ENCODE data around the gene FIGNL2.

The FIGNL2 gene, protein sequence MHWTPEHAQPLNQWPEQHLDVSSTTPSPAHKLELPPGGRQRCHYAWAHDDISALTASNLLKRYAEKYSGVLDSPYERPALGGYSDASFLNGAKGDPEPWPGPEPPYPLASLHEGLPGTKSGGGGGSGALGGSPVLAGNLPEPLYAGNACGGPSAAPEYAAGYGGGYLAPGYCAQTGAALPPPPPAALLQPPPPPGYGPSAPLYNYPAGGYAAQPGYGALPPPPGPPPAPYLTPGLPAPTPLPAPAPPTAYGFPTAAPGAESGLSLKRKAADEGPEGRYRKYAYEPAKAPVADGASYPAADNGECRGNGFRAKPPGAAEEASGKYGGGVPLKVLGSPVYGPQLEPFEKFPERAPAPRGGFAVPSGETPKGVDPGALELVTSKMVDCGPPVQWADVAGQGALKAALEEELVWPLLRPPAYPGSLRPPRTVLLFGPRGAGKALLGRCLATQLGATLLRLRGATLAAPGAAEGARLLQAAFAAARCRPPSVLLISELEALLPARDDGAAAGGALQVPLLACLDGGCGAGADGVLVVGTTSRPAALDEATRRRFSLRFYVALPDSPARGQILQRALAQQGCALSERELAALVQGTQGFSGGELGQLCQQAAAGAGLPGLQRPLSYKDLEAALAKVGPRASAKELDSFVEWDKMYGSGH

DNA sequence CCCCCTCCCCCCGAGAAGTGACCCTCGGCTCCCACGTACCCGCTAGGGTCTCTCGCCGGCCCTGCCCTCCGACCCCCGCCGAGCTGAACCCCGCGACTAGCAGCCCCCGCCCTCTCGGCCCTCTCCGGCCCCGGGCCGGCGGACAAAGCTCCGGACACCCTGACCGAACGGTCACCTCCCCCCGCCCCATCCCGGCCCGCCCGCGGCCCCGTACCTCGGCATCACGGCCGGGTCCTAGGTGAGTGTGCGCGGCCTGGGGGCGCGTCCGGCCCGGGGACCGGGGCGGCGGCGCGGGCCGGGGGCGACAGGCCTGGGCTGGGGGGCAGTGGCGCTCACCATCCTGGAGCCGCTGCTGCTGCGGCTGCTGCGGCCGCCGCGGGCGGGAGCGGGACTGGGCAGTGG lies at the start of gene FIGNL2:
TSS of gene FIGNL2 (minus strand) at position 393 of the 402 bp plus-strand sequence. CDS start 26,305 bp downstream, outside the sequence.
- H3K9ac ChIP-seq (ENCODE audit: low read length): no peak within 1 kb of the TSS
- H3K27me3 ChIP-seq (ENCODE audit: control insufficient read depth, insufficient read depth, low read length): peaks cover 62% of the 10 kb centered on the region
- no peaks in the 10 kb centered on the region for H3K9me3 ChIP-seq (ENCODE audit: control insufficient read depth, low read length)
- H3K4me3 ChIP-seq (ENCODE audit: low read length): no peak within 1 kb of the TSS
- H3K36me3 ChIP-seq (ENCODE audit: control insufficient read depth, insufficient read depth, low read length): no peaks in the 10 kb centered on the region
- peaks cover 21% of the 10 kb centered on the region for H3K4me1 ChIP-seq (ENCODE audit: control insufficient read depth, insufficient read depth, low read length)

DNA sequence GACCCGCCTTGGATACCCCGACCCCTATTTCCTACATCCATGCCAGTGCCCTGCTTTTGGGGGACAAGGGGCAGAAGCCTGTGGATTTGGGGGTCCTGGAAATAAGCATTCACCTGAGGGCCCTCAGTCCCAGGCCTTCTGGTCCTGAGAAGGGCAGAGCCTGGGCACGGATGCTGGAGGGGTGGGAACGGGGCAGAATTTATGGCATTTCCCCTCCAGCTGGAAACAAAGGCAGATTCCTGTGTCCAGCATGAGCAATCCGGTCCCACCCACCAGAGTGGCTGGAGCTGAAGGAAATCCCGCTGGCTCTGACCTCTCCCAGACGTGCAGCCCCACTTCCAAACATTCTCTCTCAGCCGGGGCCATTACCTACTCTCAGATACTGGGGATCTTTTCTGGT lies 48.7 kb upstream of the FIGNL2 start:
- Histone ChIP-seq H3K9me3 (ENCODE audit: control insufficient read depth, low read length) (no peaks in the 10 kb centered on the region), H3K4me1 (ENCODE audit: control insufficient read depth, insufficient read depth, low read length) (peaks cover 8% of the 10 kb centered on the region), H3K36me3 (ENCODE audit: control insufficient read depth, insufficient read depth, low read length) (no peaks in the 10 kb centered on the region), H3K4me3 (ENCODE audit: low read length) (no peak overlapping the region), H3K9ac (ENCODE audit: low read length) (no peak overlapping the region), H3K27me3 (ENCODE audit: control insufficient read depth, insufficient read depth, low read length) (no peaks in the 10 kb centered on the region)

DNA sequence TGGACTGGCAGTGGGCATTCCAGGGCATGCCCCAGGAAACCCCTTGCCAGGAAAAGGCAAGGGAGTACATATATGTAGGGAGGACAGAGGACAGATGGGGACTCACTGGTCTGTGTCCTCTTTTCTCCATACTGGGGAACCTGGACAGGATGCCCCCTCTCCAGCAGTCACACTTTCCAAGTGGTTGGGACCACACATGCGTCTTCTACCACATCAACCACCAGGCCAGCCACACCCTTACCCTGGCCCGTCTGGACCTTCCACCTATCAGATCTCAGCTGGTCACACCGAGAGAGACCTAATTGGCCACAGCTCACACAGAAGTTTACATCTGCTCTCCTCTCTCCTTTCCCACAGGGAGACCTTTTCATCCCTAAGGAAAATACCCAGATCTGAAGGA lies 47.7 kb upstream of the FIGNL2 start:
- Histone ChIP-seq H3K4me3 (ENCODE audit: low read length) (no peak overlapping the region), H3K27me3 (ENCODE audit: control insufficient read depth, insufficient read depth, low read length) (no peaks in the 10 kb centered on the region), H3K36me3 (ENCODE audit: control insufficient read depth, insufficient read depth, low read length) (no peaks in the 10 kb centered on the region)

DNA sequence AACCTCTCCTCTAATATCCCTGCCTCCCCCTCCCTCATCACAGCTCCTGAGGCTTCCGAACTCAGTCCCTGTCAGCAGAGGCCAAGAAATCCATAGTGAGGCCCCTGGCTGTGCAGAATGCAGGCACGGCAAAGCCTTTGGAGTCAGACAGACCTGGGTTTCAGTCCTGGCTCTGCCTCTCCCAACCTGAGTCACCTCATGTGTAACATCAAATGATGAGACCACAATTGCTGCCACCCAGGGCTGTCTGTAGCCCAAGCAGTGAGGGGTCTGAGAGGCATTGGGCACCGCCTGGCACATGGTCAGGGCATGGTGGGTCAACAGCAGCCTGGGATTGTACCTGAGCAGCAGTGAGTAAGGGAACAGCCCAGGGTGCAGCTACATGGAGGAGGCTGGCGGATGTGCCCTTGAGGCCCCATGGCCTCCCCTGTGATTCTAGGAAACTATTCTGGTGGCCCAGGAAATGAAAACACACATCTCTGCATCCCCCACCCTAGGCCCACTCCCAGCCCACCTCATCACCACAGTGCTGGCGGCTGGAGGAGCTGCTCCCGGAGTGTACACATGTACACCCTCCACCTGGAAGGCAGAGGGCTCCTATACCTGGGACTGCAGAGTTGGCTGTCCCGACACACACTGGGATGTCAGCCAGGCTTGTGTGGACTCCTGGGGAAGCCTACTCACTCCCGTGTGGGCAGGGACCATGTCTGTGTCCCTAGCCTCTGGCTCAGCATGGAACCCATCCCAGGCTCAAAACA lies 47.0 kb upstream of the FIGNL2 start:
- no peaks in the 10 kb centered on the region for H3K9me3 ChIP-seq (ENCODE audit: control insufficient read depth, low read length)
- no peaks in the 10 kb centered on the region for H3K27me3 ChIP-seq (ENCODE audit: control insufficient read depth, insufficient read depth, low read length)
- H3K9ac ChIP-seq (ENCODE audit: low read length): no peak overlapping the region
- peaks cover 14% of the 10 kb centered on the region for H3K4me1 ChIP-seq (ENCODE audit: control insufficient read depth, insufficient read depth, low read length)
- H3K4me3 ChIP-seq (ENCODE audit: low read length): no peak overlapping the region
- no peaks in the 10 kb centered on the region for H3K36me3 ChIP-seq (ENCODE audit: control insufficient read depth, insufficient read depth, low read length)

More for the DNA sequence above, 47.7 kb upstream of the FIGNL2 start:
- no peak overlapping the region for H3K9ac ChIP-seq (ENCODE audit: low read length)
- H3K4me1 ChIP-seq (ENCODE audit: control insufficient read depth, insufficient read depth, low read length): peaks cover 11% of the 10 kb centered on the region
- no peaks in the 10 kb centered on the region for H3K9me3 ChIP-seq (ENCODE audit: control insufficient read depth, low read length)

DNA sequence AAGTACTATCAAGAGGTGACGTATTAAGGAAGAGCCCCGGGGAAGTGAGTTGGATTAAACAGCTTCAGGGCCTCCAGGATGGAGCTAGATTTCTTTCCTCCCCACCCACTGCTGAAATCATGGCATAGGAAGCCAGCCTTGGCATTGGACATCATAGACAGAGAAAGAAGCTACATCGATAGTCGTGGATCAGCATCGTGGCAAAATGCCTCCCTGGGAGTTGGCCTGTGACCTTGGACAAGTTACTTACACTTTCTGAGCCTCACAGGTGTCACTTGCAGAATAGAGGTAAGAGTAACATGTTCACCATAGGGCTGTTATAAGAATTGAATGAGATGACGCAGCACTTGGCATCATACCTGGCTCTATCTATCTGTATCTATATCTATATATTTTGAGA lies 45.3 kb upstream of the FIGNL2 start:
- H3K9me3 ChIP-seq (ENCODE audit: control insufficient read depth, low read length): no peaks in the 10 kb centered on the region
- H3K27me3 ChIP-seq (ENCODE audit: control insufficient read depth, insufficient read depth, low read length): peaks cover 3% of the 10 kb centered on the region
- H3K9ac ChIP-seq (ENCODE audit: low read length): no peak overlapping the region
- no peaks in the 10 kb centered on the region for H3K36me3 ChIP-seq (ENCODE audit: control insufficient read depth, insufficient read depth, low read length)
- peaks cover 14% of the 10 kb centered on the region for H3K4me1 ChIP-seq (ENCODE audit: control insufficient read depth, insufficient read depth, low read length)
- H3K4me3 ChIP-seq (ENCODE audit: low read length): no peak overlapping the region

DNA sequence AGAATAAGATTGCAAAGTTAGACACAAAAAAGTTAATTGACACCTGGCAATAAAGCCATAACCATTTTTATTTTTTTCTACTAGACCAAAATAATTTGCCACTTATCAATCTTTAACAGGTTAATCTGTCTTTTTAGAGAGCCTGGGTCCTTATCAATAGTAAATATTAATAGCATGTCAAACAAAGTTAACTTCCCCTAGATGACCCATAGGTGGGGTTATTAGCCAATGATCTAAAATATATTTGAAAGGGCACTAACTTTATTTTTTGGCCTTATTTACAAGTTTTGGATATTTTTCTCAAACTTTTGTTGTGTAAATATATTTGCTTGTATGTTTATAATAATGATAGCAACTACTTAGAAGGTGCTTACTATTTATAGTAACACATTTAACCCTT lies 43.3 kb upstream of the FIGNL2 start:
- H3K27me3 ChIP-seq (ENCODE audit: control insufficient read depth, insufficient read depth, low read length): peaks cover 9% of the 10 kb centered on the region
- no peaks in the 10 kb centered on the region for H3K36me3 ChIP-seq (ENCODE audit: control insufficient read depth, insufficient read depth, low read length)
- H3K9me3 ChIP-seq (ENCODE audit: control insufficient read depth, low read length): no peaks in the 10 kb centered on the region
- H3K4me3 ChIP-seq (ENCODE audit: low read length): no peak overlapping the region
- H3K9ac ChIP-seq (ENCODE audit: low read length): no peak overlapping the region
- peaks cover 19% of the 10 kb centered on the region for H3K4me1 ChIP-seq (ENCODE audit: control insufficient read depth, insufficient read depth, low read length)

DNA sequence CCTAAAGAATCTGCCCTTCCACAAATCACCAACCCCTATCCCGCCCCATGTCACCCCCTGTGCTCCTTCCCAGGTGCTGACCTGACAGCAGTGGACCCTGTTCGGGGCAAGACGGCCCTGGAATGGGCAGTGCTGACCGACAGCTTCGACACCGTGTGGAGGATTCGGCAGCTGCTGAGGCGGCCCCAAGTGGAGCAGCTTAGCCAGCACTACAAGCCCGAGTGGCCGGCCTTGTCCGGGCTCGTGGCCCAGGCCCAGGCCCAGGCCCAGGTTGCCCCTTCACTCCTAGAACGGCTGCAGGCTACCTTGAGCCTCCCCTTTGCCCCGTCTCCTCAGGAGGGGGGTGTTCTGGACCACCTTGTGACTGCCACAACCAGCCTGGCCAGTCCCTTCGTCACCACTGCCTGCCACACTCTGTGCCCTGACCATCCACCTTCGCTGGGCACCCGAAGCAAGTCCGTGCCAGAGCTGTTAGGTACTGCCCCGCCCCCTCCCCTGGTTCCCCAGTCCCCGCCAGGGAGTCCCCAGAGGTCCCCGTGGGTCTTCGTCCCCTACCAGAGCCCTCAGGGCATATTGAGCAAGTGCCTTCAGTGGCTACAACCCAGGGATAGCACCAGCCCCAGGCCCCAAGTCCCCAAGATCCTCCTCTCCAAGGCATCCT lies 42.1 kb upstream of the FIGNL2 start:
- Histone ChIP-seq H3K36me3 (ENCODE audit: control insufficient read depth, insufficient read depth, low read length) (no peaks in the 10 kb centered on the region), H3K27me3 (ENCODE audit: control insufficient read depth, insufficient read depth, low read length) (peaks cover 9% of the 10 kb centered on the region), H3K4me3 (ENCODE audit: low read length) (no peak overlapping the region)

DNA sequence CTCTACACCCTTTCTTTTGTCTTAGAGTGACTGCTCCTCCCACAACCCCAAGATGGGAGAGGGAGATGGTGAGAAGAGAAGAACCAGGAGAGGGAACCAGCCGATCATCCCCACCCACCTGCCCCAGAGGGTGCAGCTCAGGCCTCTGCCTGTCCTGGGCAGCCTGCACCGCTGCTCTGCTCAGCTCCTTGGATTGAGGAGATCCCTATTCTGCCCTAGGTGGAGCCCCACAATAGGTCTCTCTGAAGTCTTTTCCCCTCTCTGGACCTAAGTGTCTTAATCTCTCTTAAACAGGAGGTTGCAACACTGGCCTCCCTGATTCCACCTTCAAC lies 41.6 kb upstream of the FIGNL2 start:
- peaks cover 16% of the 10 kb centered on the region for H3K4me1 ChIP-seq (ENCODE audit: control insufficient read depth, insufficient read depth, low read length)
- peaks cover 9% of the 10 kb centered on the region for H3K27me3 ChIP-seq (ENCODE audit: control insufficient read depth, insufficient read depth, low read length)
- H3K36me3 ChIP-seq (ENCODE audit: control insufficient read depth, insufficient read depth, low read length): no peaks in the 10 kb centered on the region
- no peaks in the 10 kb centered on the region for H3K9me3 ChIP-seq (ENCODE audit: control insufficient read depth, low read length)
- H3K4me3 ChIP-seq (ENCODE audit: low read length): no peak overlapping the region
- H3K9ac ChIP-seq (ENCODE audit: low read length): no peak overlapping the region

More for the DNA sequence above, 42.1 kb upstream of the FIGNL2 start:
- Histone ChIP-seq H3K9me3 (ENCODE audit: control insufficient read depth, low read length) (no peaks in the 10 kb centered on the region), H3K9ac (ENCODE audit: low read length) (no peak overlapping the region), H3K4me1 (ENCODE audit: control insufficient read depth, insufficient read depth, low read length) (peaks cover 19% of the 10 kb centered on the region)

DNA sequence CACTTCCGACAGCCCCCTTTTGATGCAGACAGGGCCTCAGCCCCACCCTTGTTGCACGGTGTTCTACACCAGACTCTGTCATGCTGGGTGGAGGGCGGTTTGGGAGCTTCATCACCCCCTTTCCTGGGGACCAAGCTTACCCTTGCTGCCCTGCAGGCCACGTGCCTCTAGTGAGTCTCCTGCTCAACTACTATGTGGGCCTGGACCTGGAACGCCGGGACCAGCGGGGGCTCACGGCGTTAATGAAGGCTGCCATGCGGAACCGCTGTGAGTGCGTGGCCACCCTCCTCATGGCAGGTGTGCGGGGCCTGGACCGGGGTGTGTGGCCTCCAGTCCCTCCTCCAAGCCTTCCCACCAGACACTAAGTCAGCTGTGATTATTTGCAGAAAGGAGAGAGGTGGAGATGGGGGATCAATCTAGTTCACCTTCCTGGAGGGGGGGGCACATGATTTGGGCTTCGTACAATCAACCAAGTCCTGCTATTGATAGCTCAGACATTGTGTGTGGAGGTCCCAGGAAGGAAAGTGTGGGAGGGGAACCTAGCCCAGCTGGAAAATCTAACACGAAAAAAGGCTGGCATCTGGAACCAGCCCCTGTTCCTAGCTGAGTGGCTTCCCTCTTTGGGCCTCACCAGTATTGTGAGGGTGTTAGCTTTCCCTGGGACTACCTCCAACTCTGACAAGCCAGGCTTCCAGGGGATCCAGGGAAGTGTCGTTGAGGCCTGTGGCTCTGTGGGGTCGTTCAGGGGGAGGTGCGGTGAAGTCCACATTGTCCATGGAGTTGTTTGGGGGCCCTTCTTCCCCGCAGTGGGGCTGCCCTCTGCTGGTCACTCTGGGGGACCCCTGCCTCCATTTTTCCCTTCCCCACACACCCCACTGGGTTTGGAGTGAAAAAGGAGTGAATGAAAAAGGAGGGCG lies 41.0 kb upstream of the FIGNL2 start:
- Histone ChIP-seq H3K9ac (ENCODE audit: low read length) (no peak overlapping the region), H3K9me3 (ENCODE audit: control insufficient read depth, low read length) (no peaks in the 10 kb centered on the region), H3K36me3 (ENCODE audit: control insufficient read depth, insufficient read depth, low read length) (no peaks in the 10 kb centered on the region), H3K4me3 (ENCODE audit: low read length) (no peak overlapping the region), H3K4me1 (ENCODE audit: control insufficient read depth, insufficient read depth, low read length) (peaks cover 11% of the 10 kb centered on the region), H3K27me3 (ENCODE audit: control insufficient read depth, insufficient read depth, low read length) (peaks cover 9% of the 10 kb centered on the region)

DNA sequence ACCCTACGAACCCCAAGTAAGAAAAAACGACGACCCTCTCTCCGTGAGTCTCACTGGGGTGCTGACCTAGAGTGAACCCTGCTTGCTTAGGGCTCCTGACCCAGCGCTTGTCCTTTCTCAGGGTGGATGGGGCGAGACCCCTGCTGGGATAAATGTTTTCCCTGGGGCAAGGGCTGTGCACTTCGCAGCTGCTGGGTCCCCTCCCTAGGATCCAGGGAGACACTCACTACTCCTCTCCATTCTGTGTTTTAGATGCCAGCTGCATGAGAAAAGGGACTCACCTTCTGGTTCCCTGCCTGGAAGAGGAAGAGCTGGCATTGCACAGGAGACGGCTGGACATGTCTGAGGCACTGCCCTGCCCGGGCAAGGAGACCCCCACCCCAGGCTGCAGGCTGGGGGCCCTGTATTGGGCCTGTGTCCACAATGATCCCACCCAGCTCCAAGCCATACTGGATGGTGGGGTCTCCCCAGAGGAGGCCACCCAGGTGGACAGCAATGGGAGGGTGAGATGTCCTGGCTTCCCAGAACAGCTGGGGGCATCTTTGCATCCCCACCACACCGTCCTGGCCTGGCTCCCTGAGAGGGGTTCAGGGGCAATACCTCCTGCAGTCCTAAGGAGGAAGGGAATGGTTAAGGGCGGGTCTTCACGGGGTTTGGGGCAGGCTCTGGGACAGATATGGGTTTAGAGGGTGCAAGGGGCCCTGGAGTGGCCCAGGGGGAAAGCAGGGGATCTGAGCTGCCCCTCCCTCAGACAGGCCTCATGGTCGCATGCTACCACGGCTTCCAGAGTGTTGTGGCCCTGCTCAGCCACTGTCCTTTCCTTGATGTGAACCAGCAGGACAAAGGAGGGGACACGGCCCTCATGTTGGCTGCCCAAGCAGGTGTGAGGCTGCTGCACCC lies 40.0 kb upstream of the FIGNL2 start:
- Histone ChIP-seq H3K9ac (ENCODE audit: low read length) (no peak overlapping the region), H3K4me1 (ENCODE audit: control insufficient read depth, insufficient read depth, low read length) (peaks cover 11% of the 10 kb centered on the region), H3K4me3 (ENCODE audit: low read length) (no peak overlapping the region), H3K36me3 (ENCODE audit: control insufficient read depth, insufficient read depth, low read length) (no peaks in the 10 kb centered on the region), H3K27me3 (ENCODE audit: control insufficient read depth, insufficient read depth, low read length) (peaks cover 9% of the 10 kb centered on the region), H3K9me3 (ENCODE audit: control insufficient read depth, low read length) (no peaks in the 10 kb centered on the region)

Data from mucosa of stomach (tissue), 1 donor.